ENCODE data around the gene THRAP3. TPM values are rescaled to one million over a fixed set of nuclear protein-coding genes. Genes with fewer than 3 reads are reported as not detected.

The THRAP3 gene
- total and polyA plus RNA-seq, 9 of the 15 experiments (the other 6 are each of a cell fraction or from before 2014, with no cell fraction given): 66.2 to 135 (median 113) TPM

DNA sequence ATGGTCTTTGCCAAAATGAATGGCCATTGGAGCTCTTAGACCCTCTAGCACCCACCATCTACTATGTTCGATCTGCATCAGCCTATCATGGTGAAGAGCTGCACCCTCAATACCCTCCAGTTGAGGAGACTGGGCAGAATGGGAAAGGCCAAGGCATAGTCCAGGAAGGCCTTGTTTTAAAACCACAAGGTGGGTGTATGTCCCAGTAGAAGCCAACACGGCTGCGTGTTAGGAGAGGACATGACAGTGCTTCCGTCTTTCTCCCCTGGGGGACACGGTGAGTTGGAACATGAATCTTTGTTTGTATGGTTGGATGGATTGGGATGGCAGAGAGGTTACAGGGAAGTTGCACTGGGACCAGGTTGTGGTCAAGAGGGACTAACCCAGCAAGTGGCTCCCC is 63.4 kb downstream of the THRAP3 start:
- no peaks in the 10 kb centered on the region for H3K9me1 ChIP-seq (ENCODE audit: control insufficient read depth, insufficient read depth, low read length)
- H3K9ac ChIP-seq (ENCODE audit: insufficient read depth in 1 of 2, low read depth in 2 of 2, low read length in 2 of 2): no peak overlapping the region; a peak in 1 of 4 replicates
- no peak for TF ChIP-seq SREBF1 (IDR thresholded peaks at IDR 0.05; ENCODE audit: borderline replicate concordance, low read depth, low read length)
- no peak for TF ChIP-seq HEY1 (CRISPR knock-in tag; IDR thresholded peaks at IDR 0.05; ENCODE audit: borderline replicate concordance)
- no peak for TF ChIP-seq ZNF589 (CRISPR knock-in tag; IDR thresholded peaks at IDR 0.05; ENCODE audit: low read depth)
- no peak for TF ChIP-seq HNRNPL (IDR thresholded peaks at IDR 0.05; ENCODE audit: low read depth, low read length)
- TF ChIP-seq MXI1 (IDR thresholded peaks at IDR 0.05; ENCODE audit: low read depth, low read length): no peak
- TF ChIP-seq, protein P1, sequence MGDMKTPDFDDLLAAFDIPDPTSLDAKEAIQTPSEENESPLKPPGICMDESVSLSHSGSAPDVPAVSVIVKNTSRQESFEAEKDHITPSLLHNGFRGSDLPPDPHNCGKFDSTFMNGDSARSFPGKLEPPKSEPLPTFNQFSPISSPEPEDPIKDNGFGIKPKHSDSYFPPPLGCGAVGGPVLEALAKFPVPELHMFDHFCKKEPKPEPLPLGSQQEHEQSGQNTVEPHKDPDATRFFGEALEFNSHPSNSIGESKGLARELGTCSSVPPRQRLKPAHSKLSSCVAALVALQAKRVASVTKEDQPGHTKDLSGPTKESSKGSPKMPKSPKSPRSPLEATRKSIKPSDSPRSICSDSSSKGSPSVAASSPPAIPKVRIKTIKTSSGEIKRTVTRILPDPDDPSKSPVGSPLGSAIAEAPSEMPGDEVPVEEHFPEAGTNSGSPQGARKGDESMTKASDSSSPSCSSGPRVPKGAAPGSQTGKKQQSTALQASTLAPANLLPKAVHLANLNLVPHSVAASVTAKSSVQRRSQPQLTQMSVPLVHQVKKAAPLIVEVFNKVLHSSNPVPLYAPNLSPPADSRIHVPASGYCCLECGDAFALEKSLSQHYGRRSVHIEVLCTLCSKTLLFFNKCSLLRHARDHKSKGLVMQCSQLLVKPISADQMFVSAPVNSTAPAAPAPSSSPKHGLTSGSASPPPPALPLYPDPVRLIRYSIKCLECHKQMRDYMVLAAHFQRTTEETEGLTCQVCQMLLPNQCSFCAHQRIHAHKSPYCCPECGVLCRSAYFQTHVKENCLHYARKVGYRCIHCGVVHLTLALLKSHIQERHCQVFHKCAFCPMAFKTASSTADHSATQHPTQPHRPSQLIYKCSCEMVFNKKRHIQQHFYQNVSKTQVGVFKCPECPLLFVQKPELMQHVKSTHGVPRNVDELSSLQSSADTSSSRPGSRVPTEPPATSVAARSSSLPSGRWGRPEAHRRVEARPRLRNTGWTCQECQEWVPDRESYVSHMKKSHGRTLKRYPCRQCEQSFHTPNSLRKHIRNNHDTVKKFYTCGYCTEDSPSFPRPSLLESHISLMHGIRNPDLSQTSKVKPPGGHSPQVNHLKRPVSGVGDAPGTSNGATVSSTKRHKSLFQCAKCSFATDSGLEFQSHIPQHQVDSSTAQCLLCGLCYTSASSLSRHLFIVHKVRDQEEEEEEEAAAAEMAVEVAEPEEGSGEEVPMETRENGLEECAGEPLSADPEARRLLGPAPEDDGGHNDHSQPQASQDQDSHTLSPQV (IDR thresholded peaks at IDR 0.05): no peak
- TF ChIP-seq, protein P2, sequence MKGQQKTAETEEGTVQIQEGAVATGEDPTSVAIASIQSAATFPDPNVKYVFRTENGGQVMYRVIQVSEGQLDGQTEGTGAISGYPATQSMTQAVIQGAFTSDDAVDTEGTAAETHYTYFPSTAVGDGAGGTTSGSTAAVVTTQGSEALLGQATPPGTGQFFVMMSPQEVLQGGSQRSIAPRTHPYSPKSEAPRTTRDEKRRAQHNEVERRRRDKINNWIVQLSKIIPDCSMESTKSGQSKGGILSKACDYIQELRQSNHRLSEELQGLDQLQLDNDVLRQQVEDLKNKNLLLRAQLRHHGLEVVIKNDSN (CRISPR knock-in tag; IDR thresholded peaks at IDR 0.05): no peak
- TF ChIP-seq PHF21A (IDR thresholded peaks at IDR 0.05; ENCODE audit: borderline replicate concordance, low read depth): no peak
- no peak for TF ChIP-seq ZZZ3 (IDR thresholded peaks at IDR 0.05)
- no peak for TF ChIP-seq SNRNP70 (optimal IDR thresholded peaks at IDR 0.05; ENCODE audit: low read depth, low read length)
- TF ChIP-seq, protein P3, sequence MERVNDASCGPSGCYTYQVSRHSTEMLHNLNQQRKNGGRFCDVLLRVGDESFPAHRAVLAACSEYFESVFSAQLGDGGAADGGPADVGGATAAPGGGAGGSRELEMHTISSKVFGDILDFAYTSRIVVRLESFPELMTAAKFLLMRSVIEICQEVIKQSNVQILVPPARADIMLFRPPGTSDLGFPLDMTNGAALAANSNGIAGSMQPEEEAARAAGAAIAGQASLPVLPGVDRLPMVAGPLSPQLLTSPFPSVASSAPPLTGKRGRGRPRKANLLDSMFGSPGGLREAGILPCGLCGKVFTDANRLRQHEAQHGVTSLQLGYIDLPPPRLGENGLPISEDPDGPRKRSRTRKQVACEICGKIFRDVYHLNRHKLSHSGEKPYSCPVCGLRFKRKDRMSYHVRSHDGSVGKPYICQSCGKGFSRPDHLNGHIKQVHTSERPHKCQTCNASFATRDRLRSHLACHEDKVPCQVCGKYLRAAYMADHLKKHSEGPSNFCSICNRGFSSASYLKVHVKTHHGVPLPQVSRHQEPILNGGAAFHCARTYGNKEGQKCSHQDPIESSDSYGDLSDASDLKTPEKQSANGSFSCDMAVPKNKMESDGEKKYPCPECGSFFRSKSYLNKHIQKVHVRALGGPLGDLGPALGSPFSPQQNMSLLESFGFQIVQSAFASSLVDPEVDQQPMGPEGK (CRISPR knock-in tag; IDR thresholded peaks at IDR 0.05; ENCODE audit: borderline replicate concordance): no peak
- no peak for TF ChIP-seq ZNF717 (CRISPR knock-in tag; IDR thresholded peaks at IDR 0.05)
- TF ChIP-seq CEBPG (CRISPR knock-in tag; IDR thresholded peaks at IDR 0.05): no peak
- TF ChIP-seq CEBPG (tag; conservative IDR thresholded peaks at IDR 0.05 in 1 of 2, IDR thresholded peaks at IDR 0.05 in 1 of 2): no peak
- DNase-seq (ENCODE audit: extremely low read depth in 1 of 4, low spot score in 3 of 4) (no peak), FAIRE-seq (no peak), ATAC-seq (no peak)
- H2AFZ ChIP-seq (ENCODE audit: low read depth, low read length): no peak overlapping the region
- in situ Hi-C loops (cut with MboI) (loop anchor here (5.0 kb wide), 2 partner anchors 135 to 185 kb away; no protein-coding TSS in a partner anchor), intact Hi-C loops (cut with micrococcal nuclease) (loop anchor here (5.0 kb wide), 1 partner anchor 135 kb away; no protein-coding TSS in a partner anchor)
- no peak overlapping the region for H3K27ac ChIP-seq (ENCODE audit: extremely low read depth, low read depth, low read length)
- peaks cover 98% of the 10 kb centered on the region for H3K36me3 ChIP-seq (ENCODE audit: control insufficient read depth, insufficient read depth, low read length)
- no peaks in the 10 kb centered on the region for H4K20me1 ChIP-seq (replicated peaks; ENCODE audit: control insufficient read depth, insufficient read depth, low read length)
- no peak overlapping the region for H3K4me2 ChIP-seq (ENCODE audit: insufficient read depth, low read length)
- ChIA-PET CTCF (ENCODE audit: low intra/inter-chr PET ratio) (interaction anchor here (0.9 to 6.0 kb wide), 2 partner anchors 79 to 187 kb away, joined by 3 to 98 read pairs; no protein-coding TSS in a partner anchor), POLR2A (interaction anchor here (1.0 to 1.4 kb wide), 2 partner anchors 13 to 127 kb away, joined by 3 to 5 read pairs; no protein-coding TSS in a partner anchor)
- H3K4me1 ChIP-seq (replicated peaks in 1 of 2; ENCODE audit: control insufficient read depth in 2 of 2, insufficient read depth in 2 of 2, low read length in 2 of 2): no peaks in the 10 kb centered on the region
- H3K27me3 ChIP-seq (ENCODE audit: control insufficient read depth in 2 of 2, insufficient read depth in 2 of 2, low read length in 2 of 2): no peaks in the 10 kb centered on the region
- peaks cover 33% of the 10 kb centered on the region for H3K79me2 ChIP-seq (ENCODE audit: control insufficient read depth, insufficient read depth, low read length)
- no TSS peak for BruUV-seq (replicated peaks)
- H3K9me3 ChIP-seq (replicated peaks; ENCODE audit: control insufficient read depth, insufficient read depth, low read depth, low read length): no peaks in the 10 kb centered on the region
- 90% methylated on average over 5 of the region's 5 CpGs for WGBS (ENCODE audit: insufficient coverage, low coverage, missing lambda C conversion rate)
- no peak overlapping the region for H3K4me3 ChIP-seq

All from K562 (cell line).